Measurements from ENCODE around the gene SYNE3. TPM values are rescaled to one million over a fixed set of nuclear protein-coding genes. Genes with fewer than 3 reads are reported as not detected.

Gene SYNE3
- total RNA-seq, 1 donor from 2014 or later = 11.3 TPM

DNA sequence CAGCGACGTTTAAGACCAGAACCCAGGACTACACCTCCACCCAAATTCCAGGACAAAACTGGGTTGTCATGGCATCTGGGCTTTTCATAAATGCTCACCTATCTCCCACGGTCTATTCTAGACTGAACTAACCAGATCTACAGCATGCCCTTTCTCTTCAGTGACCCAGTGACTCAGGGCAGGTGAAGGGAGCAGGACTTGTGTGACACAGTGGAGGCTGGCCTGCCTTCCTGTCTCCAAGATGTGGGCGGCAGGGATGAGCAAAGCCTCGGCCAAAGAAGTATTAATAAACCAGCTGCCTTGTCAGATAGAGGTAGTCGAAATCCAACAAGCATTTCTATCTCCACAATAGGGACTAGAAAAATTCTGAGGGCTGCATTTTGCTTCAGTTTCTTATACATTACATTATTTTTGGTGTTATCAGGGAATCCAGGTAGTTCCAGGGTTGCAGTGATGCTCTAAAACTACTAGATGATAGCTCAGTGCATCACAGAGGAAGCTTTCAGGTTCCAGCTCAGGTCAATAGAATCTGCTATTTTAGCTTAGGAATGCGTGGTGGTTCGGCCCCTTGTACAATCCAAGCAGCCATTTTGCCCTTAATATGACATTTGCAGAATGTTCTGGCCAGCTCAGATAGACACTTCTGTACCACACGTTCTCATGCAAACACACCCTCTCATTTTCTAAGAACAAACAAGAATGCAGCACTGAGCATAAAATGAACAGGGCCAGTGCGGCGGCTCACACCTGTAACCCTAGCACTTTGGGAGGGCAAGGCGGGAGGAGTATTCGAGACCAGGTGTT, 14.2 kb upstream of the SYNE3 start:
- TF ChIP-seq, protein P1, sequence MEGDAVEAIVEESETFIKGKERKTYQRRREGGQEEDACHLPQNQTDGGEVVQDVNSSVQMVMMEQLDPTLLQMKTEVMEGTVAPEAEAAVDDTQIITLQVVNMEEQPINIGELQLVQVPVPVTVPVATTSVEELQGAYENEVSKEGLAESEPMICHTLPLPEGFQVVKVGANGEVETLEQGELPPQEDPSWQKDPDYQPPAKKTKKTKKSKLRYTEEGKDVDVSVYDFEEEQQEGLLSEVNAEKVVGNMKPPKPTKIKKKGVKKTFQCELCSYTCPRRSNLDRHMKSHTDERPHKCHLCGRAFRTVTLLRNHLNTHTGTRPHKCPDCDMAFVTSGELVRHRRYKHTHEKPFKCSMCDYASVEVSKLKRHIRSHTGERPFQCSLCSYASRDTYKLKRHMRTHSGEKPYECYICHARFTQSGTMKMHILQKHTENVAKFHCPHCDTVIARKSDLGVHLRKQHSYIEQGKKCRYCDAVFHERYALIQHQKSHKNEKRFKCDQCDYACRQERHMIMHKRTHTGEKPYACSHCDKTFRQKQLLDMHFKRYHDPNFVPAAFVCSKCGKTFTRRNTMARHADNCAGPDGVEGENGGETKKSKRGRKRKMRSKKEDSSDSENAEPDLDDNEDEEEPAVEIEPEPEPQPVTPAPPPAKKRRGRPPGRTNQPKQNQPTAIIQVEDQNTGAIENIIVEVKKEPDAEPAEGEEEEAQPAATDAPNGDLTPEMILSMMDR (IDR thresholded peaks at IDR 0.05; ENCODE audit: borderline replicate concordance) = no peak
- Histone ChIP-seq H3K9me3 (replicated peaks) (no peaks in the 10 kb centered on the region), H3K36me3 (no peaks in the 10 kb centered on the region), H3K27me3 (ENCODE audit: low read depth) (no peaks in the 10 kb centered on the region), H3K27ac (replicated peaks) (peak overlapping the region; percentile 37), H3K4me3 (no peak overlapping the region), H3K4me1 (peaks cover 69% of the 10 kb centered on the region)
- no peak for DNase-seq
- intact Hi-C loops (cut with micrococcal nuclease) = no loop called here

DNA sequence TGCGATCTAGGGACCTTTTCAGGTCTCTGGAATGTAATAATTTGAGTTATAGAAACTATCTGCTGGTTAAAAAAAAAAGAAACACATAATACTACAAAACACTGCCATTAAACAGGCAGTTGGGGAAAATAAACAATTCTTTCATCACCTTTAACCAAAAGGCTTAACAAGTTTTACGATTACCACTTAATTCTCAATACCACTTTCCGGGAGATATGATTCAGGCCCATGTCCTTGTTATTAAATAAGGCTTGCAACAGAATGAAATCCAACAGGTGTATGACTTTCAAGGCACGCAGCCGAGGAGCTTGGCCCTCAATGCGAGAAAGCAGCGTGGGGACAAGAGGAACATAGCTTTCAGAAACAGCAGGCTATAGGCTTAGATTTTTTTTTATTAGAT, 12.8 kb upstream of the SYNE3 start:
- no peaks in the 10 kb centered on the region for H3K36me3 ChIP-seq
- H3K27me3 ChIP-seq (ENCODE audit: low read depth) = no peaks in the 10 kb centered on the region
- TF ChIP-seq, protein P1 (IDR thresholded peaks at IDR 0.05; ENCODE audit: borderline replicate concordance) = no peak
- H3K4me3 ChIP-seq = no peak overlapping the region
- no peaks in the 10 kb centered on the region for H3K9me3 ChIP-seq (replicated peaks)
- peaks cover 71% of the 10 kb centered on the region for H3K4me1 ChIP-seq
- intact Hi-C loops (cut with micrococcal nuclease) = loop anchor here (5.0 kb wide), 1 partner anchor 87 kb away; no protein-coding TSS in a partner anchor
- DNase-seq = no peak
- H3K27ac ChIP-seq (replicated peaks) = no peak overlapping the region

- Histone ChIP-seq H3K27me3 (ENCODE audit: low read depth) (no peaks in the 10 kb centered on the region), H3K4me1 (peaks cover 71% of the 10 kb centered on the region), H3K9me3 (replicated peaks) (no peaks in the 10 kb centered on the region), H3K4me3 (peak overlapping the region; percentile 5), H3K27ac (replicated peaks) (peak overlapping the region; percentile 70), H3K36me3 (no peaks in the 10 kb centered on the region)
- TF ChIP-seq, protein P1 (IDR thresholded peaks at IDR 0.05; ENCODE audit: borderline replicate concordance) = peak; percentile 86
- intact Hi-C loops (cut with micrococcal nuclease) = loop anchor here (5.0 kb wide), 1 partner anchor 85 kb away; no protein-coding TSS in a partner anchor
- no peak for DNase-seq
Observed at GRCh38 chr14:95527387-95528002, 11.0 kb upstream of the SYNE3 start.

DNA sequence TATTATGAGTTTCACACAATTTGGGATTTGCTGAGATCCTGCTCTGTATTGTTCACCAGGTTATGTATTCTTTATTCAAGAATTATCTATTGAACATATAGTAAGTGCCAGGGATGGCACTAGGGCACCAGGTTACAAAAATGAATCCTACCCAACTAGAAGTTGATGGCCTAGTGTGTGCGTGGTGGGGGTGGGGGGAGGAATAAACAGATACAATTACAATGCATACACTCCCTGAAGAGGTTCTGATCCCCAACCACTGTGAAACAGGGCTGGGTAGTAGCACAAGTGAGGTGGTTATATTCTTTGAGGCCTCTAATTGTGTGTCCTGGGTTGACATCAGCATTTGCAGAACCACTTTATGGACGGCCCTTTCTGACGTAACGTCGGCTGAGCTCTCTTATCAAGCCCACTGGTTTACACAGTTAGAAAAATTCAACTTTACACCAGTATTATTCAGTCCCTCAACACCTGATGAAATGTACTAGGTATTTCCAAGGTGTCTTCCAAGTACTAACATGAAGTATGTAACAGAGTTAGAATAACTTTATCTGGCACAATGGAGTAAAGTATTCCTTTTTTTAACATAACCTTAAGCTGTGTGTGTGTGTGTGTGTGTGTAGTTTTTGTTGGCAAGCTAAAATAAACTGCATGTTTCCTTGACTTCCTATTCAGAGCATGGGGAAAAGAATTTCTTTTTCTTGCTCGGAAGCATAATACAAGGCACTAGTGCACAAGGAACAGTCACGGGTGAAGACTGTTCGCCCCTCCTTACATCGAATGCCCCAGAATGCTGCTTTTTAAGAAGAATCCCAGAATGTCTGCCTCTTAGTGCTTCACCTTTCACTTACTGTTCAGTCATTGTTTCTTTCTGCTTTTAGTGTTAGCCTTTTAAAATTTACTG, 10.3 kb upstream of the SYNE3 start:
- no peaks in the 10 kb centered on the region for H3K36me3 ChIP-seq
- H3K27ac ChIP-seq (replicated peaks) = peak overlapping the region; percentile 70
- TF ChIP-seq, protein P1 (IDR thresholded peaks at IDR 0.05; ENCODE audit: borderline replicate concordance) = no peak
- no peak for DNase-seq
- H3K9me3 ChIP-seq (replicated peaks) = no peaks in the 10 kb centered on the region
- H3K4me1 ChIP-seq = peaks cover 69% of the 10 kb centered on the region
- intact Hi-C loops (cut with micrococcal nuclease) = loop anchor here (5.0 kb wide), 1 partner anchor 84 kb away; no protein-coding TSS in a partner anchor
- H3K27me3 ChIP-seq (ENCODE audit: low read depth) = no peaks in the 10 kb centered on the region
- peak overlapping the region; percentile 5 for H3K4me3 ChIP-seq

GRCh38 chr14:95525999-95526398, 9.5 kb upstream of the SYNE3 start:
- Histone ChIP-seq H3K27ac (replicated peaks) (peak overlapping the region; percentile 70), H3K9me3 (replicated peaks) (no peaks in the 10 kb centered on the region), H3K36me3 (no peaks in the 10 kb centered on the region), H3K4me3 (no peak overlapping the region), H3K4me1 (peaks cover 65% of the 10 kb centered on the region), H3K27me3 (ENCODE audit: low read depth) (no peaks in the 10 kb centered on the region)
- intact Hi-C loops (cut with micrococcal nuclease) = loop anchor here (5.0 kb wide), 1 partner anchor 84 kb away; no protein-coding TSS in a partner anchor
- no peak for DNase-seq
- TF ChIP-seq, protein P1 (IDR thresholded peaks at IDR 0.05; ENCODE audit: borderline replicate concordance) = no peak
